ENCODE data around the gene TTC28. TPM values are rescaled to one million over a fixed set of nuclear protein-coding genes. Genes with fewer than 3 reads are reported as not detected.

Gene TTC28
- total RNA-seq, 1 donor = 55.8 TPM

DNA sequence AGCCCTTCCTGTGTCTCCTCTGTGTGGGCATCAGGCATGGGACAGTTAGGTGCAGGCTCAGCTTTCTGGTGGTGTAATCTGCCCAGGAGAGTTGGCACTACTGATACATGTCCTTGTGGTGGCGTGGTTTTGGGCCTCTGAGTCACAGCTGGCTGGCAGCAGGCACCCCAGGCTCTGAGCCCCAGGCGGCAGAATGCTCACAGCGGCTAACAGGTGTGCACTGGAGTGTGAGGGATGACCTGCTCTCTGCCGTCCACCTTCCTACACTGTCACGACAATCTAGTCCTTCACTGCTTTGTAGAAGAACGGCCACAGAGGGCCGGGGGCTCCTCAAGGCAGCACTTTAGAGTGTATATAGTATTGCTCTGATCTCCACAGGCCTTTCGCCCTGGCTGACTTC lies 660.3 kb downstream of the TTC28 start:
- no peak overlapping the region for H3K4me3 ChIP-seq (ENCODE audit: low read depth, low read length)
- DNase-seq (ENCODE audit: low read depth) = no peak
- TF ChIP-seq, protein P1, sequence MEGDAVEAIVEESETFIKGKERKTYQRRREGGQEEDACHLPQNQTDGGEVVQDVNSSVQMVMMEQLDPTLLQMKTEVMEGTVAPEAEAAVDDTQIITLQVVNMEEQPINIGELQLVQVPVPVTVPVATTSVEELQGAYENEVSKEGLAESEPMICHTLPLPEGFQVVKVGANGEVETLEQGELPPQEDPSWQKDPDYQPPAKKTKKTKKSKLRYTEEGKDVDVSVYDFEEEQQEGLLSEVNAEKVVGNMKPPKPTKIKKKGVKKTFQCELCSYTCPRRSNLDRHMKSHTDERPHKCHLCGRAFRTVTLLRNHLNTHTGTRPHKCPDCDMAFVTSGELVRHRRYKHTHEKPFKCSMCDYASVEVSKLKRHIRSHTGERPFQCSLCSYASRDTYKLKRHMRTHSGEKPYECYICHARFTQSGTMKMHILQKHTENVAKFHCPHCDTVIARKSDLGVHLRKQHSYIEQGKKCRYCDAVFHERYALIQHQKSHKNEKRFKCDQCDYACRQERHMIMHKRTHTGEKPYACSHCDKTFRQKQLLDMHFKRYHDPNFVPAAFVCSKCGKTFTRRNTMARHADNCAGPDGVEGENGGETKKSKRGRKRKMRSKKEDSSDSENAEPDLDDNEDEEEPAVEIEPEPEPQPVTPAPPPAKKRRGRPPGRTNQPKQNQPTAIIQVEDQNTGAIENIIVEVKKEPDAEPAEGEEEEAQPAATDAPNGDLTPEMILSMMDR (IDR thresholded peaks at IDR 0.05; ENCODE audit: insufficient read depth, low read length) = no peak

DNA sequence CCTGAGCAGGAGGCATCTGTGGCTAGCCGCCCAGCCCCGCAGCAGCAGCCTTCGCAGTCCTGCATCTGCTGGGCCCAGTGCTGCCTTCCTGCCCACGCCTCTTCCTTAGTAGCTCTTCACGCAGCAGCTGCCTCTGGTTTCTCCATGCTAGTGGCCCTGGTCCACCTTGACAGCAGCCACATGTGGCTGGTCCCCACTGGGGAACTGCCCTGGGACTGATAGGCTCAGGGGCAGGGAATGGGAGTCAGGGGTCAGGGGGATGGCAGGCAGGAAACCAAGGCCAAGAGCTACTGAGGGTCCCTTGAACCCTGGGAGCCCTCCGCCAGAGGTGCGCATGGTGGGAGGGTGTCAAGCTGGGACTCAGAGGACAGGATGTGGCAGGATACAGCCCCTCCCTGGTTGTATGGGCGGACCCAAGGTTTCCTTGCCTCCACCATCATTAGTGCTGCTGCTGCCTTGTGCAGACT lies 661.1 kb downstream of the TTC28 start:
- TF ChIP-seq, protein P1 (IDR thresholded peaks at IDR 0.05; ENCODE audit: insufficient read depth, low read length) = no peak
- no peak overlapping the region for H3K4me3 ChIP-seq (ENCODE audit: low read depth, low read length)
- DNase-seq (ENCODE audit: low read depth) = no peak

DNA sequence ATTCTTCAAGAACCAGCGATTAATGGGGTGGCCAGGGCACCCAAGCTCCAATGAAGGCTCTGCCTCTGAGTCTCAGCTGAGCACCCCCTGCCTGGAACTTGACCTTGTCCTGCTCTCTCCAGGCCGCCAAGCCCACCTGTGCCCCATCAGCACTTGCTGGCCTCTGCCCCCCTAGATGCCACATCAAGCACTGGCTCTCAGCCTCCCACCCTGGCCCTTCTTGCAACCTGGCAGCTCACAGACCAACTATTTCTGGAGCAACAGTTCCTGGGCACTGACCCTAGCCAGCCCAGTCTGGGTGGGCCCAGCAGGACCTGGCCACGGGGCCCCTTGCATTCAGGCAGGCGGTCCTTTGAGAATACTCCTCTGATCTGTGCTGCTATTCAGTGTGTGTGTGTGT lies 661.8 kb downstream of the TTC28 start:
- DNase-seq (ENCODE audit: low read depth) = no peak
- H3K4me3 ChIP-seq (ENCODE audit: low read depth, low read length) = no peak overlapping the region
- TF ChIP-seq, protein P1 (IDR thresholded peaks at IDR 0.05; ENCODE audit: insufficient read depth, low read length) = no peak

DNA sequence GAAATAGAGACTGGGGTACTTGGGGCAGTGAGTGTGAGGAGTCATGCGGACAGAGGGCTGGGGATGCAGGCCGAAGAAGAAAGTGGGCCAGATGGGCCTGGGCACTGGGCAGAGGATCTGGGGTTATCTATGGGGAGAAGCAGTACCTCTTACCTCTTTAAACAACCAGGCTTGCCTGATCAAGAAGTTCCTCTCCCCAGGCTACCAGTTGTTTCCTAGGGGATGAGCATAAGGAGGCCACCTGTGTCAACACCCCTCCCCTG lies 662.2 kb downstream of the TTC28 start:
- no peak for DNase-seq (ENCODE audit: low read depth)

DNA sequence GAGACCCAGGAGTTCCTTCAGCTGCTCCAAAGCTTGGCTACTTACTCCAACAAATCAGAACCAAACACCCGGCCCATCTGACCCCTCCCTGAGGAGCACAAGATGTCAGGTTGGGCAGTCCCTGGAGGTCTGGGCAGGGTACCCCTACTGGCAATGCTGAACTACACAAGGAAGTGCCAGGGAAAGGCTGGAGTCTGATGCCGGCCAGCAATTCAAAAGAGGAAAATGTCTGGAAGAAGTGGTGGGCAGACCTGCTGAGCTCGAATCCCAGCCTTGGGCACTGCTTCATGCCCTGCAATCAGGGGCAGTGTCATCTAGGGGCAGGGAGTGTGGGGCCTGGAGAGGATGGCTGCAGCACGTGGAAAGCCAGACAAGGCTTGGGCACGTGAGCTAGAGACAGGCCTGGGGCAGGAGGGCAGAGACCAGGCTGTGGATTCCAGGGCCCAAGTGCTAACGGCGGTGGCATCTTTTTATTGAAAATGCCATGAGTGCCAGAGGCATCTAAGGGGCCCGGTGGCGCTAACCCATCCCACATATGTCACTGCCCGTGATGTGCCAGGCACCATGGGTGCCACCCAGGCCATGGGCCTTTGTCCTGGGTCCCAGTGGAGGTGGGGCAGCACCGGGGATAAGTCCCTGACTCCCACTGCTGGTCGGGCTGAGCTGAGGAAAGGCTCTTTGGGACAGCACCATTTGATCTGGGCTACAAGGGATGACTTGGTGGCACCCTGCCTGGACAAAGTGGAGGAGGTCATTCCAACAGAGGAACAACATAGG lies 662.7 kb downstream of the TTC28 start:
- no peak overlapping the region for H3K4me3 ChIP-seq (ENCODE audit: low read depth, low read length)
- DNase-seq (ENCODE audit: low read depth) = no peak

More for the DNA sequence above, 662.2 kb downstream of the TTC28 start:
- TF ChIP-seq, protein P1 (IDR thresholded peaks at IDR 0.05; ENCODE audit: insufficient read depth, low read length) = no peak
- no peak overlapping the region for H3K4me3 ChIP-seq (ENCODE audit: low read depth, low read length)

DNA sequence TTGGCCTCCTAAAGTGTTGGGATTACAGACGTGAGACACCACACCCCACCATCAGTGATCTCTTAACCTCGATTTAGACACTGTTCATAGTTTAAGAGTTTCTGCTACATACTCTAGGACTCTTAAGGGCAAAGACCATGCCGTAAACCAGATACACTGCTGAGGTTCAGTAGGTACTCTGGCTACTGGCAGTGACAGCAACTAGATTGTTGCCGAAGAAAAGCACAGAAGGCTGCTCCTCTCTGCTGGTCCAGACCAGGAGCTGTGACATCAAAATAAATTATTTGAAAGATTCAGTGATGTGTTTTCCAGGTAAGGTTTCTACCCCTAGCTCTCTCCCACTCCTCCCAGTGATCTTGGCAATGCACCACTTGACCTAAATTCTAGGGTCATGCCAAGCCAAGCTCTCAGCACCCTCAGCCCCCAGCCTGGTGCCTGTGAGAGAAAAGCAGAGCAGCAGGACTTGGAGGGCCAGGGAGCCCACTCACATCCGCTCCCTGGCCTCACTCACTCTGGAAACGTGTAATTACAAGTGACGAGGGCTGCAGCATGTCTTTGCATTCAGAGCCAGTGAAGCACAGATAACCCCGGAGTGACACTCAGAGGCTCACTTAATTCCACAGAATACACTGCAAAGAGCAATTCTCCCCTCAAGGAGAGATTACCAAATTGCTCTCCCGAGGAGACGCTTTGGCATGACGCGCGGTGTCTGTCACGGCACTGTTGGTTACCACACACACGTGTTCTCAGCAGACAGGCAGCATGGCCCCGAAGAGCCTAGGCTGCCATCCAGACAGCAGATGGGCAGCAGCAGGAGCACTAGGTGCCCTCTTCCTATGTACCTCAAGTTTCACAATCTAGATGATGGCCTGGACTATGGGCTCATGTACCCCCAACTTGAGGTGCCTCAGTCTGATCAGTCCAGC lies 663.7 kb downstream of the TTC28 start:
- no peak for DNase-seq (ENCODE audit: low read depth)
- TF ChIP-seq, protein P1 (IDR thresholded peaks at IDR 0.05; ENCODE audit: insufficient read depth, low read length) = no peak
- no peak overlapping the region for H3K4me3 ChIP-seq (ENCODE audit: low read depth, low read length)

More for the DNA sequence above, 662.7 kb downstream of the TTC28 start:
- TF ChIP-seq, protein P1 (IDR thresholded peaks at IDR 0.05; ENCODE audit: insufficient read depth, low read length) = no peak

Measured in fibroblast of the aortic adventitia (primary cell).